AG08396 (cell line): ENCODE results near the gene APOL5.

ENCODE experiments used
- DNase-seq: peaks from one replicate; pipeline ENCODE4 v3.0.0; 2012; ENCODE audit warnings: low spot score, mixed read lengths

The APOL5 gene

DNA sequence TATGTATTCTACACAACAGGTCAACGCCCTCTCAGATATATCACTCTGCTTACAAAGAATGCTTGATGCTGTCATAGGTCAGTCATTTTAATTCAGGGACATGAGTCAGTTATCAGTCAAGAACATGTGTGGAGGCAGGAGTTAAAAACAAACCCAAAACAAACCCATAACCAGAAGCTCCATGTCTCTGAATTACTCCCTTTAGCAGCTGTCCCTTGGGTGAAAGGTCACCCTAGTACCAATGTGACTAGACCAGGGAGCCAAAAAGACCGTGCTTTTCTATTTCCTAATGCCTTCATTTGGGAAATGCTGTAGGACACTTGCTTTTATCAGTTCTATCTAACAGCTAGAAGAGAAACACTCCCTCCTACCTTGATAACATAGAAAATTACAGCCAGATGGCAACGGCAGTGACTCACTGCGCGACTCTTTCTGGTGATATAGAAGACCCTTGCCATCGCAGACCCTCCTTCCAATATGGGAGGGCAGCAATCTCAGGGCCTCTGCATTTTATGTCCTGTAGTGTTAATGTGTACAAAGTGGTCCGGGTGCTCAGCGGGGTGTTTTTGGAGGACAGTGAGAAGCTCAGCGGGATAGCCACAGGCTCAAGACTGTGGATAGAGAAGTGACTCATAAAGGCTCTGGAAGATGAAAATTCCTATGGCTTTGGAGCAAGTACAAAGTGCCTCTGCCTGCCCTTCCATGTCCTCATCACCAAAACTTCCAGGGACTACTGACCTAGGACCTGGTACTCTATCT, 24.8 kb downstream of the APOL5 start:
- peak; percentile 57 for DNase-seq

- DNase-seq: no peak
These were observed 25.7 kb downstream of the APOL5 start for GRCh38 chr22:35743326-35743860.

GRCh38 chr22:35746248-35746647, 28.6 kb downstream of the APOL5 start:
- DNase-seq: no peak

- no peak for DNase-seq
These were observed 29.5 kb downstream of the APOL5 start for GRCh38 chr22:35746946-35747703.

- no peak for DNase-seq
These were observed 32.1 kb downstream of the APOL5 start for GRCh38 chr22:35749808-35750207.

DNA sequence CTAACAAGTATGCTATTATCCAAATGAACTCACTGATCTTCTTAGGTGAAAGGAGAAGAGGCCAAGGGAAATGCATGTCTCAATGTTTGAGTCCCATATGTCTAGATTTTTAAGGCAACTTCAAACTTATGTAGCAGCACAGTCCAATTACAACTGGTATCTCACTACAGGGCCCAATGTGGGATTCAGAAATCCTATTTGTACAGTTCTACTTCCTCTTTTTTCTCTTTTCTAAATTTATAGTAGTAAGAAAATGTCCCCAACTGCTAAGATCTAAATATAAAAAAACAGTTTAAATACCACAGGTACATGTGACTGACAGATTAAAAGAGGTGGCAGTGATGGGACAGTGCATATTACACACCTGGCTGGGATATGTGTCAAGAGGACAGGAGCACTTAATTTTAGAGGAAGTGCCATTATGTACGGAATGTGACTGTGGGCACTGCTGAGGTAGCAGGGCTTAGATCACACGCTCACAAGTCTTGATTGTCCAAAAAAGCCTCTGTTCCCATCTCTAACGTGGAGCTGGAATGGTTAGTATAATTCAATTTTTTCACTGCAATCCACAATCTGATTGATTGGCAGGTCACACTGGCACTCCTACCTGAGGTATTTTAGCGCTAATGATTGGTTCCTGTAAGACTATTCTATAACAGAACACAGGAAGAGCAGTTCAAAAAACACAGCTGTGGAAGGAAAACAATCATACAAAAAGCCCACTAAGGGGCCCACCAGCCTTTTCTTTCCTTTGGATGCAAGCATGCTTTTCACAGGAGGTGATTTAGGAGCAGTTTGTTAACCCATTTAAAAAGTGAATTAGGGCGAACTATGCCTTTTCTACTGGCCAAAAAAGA, 34.6 kb downstream of the APOL5 start:
- DNase-seq: no peak

DNA sequence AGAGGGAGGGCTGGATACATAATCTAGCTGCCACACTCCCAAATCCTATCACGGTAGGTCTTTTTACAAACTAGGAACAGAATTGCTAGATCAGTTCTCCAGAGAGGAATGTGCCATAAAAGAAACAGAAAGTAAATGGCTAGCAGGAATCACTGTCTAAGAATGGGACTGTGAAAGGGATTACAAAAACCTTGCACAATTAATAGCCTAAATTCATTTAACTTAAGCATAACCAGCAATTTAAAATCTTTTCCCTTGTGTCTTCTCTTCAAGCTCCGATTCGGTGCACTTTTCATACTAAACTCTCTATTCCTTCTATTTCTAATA, 35.2 kb downstream of the APOL5 start:
- DNase-seq: no peak

DNA sequence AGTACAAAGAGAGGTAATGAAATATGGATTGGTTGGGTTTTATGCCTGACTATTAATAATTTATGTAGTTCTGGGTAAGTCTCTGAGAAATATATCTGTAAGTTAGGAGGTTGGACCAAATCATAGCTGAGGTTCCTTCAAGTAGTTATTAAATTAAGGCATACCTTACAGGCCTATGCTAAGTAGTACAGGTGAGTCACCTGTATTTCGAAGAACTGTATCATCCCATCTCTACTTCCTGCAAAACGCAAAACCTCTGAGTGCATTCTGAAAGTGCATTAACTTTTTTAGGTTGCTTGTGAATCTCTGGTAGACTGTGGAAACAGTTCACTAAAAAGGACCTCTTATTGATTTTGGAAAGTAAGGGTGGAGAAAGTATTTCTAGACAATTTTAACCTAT, 37.1 kb downstream of the APOL5 start:
- DNase-seq: no peak

DNA sequence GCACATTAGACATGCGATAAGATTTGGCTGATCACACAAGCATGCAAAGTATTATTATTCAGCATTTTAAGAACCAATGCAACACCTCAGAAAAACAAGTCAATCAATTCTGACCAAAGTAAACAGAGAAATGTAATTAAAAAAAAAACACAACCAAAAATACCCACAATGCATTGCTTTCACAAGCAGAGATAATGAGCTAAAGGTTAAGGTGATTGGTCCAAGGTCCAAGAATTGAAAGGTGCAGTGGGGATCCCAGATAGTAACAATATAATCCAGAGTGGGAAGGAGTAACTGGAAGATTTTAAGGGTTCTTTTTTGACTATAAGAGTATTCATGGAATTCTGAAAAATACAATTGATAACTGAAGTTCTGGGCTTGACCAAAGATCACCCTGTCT, 39.0 kb downstream of the APOL5 start:
- no peak for DNase-seq

DNA sequence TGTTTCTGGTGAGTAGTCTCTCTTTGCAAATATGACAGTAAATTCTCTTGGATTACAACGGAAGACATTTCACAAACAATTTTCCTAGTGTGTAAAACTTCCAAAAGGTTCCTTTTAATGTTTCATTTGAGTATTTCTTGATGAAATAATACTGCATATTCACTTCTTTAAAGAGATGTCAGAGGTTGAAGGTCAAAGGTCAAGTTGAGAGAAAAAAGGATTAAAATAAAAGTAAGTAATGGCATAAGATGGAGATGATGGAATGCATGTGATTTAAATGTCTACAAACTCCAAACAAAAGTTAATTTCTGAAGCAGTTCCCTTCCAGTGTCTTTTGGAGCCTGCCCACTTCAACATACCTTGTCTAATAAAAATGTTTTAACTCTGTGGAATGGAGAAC, 40.7 kb downstream of the APOL5 start:
- DNase-seq: no peak

- DNase-seq: no peak
These were observed 43.4 kb downstream of the APOL5 start for GRCh38 chr22:35761037-35761436.

DNA sequence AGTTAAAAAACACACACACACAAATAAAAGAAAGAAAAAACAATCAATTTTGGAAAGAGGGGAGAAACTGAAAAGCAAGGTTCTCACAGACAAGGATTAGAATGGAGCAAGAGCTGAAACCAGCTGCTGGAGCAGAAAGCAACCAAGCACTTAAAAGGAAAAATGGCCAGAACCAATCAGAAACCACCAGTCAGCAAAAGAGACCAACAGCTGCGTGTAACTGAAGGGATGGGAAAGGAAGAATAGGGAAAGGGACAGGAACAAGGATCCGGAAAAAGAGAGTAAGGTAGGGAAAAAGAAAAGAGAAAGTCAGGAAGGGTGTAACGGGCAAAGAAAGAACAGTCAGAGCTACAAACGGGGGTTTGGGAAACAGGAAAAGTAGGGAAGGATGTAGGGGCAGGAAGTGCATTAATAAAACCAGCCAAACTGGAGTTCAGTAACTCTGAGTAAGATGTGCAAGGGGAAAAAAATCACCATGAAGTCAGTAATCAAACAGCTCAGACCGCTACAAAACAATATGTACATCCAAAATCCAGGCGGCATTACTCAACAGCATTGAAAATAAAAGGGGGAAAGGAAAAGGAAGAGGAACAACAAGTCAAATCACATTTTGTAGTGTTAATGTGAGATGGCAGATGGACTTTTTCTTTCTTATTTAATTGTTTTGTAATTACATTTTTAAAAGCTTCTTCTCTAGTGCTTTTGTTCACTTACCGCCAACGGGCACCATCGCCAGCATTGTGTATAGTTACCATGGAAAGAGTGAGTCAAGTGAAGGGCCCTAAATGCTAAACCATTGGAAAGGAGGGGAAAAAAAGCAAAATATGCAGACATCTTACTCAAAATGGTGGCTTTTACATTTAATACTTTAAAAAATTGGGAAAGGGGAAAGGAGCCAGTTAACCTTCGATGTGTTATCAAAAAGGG, 49.2 kb downstream of the APOL5 start:
- DNase-seq: no peak

GRCh38 chr22:35769974-35770373, 52.3 kb downstream of the APOL5 start:
- no peak for DNase-seq

GRCh38 chr22:35775339-35775738, 57.7 kb downstream of the APOL5 start:
- DNase-seq: no peak

- peak; percentile 43 for DNase-seq
These were observed 59.8 kb downstream of the APOL5 start for GRCh38 chr22:35777335-35777975.
